ENCODE results near the gene CCPG1.
"Not testable (repeated sequence)": the region's sequence is repeated elsewhere in the genome, so short reads cannot be mapped to it uniquely, and the experiment has no call there.

The CCPG1 gene, protein sequence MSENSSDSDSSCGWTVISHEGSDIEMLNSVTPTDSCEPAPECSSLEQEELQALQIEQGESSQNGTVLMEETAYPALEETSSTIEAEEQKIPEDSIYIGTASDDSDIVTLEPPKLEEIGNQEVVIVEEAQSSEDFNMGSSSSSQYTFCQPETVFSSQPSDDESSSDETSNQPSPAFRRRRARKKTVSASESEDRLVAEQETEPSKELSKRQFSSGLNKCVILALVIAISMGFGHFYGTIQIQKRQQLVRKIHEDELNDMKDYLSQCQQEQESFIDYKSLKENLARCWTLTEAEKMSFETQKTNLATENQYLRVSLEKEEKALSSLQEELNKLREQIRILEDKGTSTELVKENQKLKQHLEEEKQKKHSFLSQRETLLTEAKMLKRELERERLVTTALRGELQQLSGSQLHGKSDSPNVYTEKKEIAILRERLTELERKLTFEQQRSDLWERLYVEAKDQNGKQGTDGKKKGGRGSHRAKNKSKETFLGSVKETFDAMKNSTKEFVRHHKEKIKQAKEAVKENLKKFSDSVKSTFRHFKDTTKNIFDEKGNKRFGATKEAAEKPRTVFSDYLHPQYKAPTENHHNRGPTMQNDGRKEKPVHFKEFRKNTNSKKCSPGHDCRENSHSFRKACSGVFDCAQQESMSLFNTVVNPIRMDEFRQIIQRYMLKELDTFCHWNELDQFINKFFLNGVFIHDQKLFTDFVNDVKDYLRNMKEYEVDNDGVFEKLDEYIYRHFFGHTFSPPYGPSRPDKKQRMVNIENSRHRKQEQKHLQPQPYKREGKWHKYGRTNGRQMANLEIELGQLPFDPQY

GRCh38 chr15:55408012-55408928 lies at the start of gene CCPG1, which contains the start of gene PIERCE2:
Gene CCPG1, minus strand, starts transcription at chr15:55408359. Its CDS starts 18,935 bp downstream, at chr15:55389424.
Gene PIERCE2, plus strand, starts transcription at chr15:55408495. Its CDS starts 274 bp downstream, at chr15:55408769.
- DNase-seq (ENCODE audit: insufficient read length, low spot score) (peak; percentile 82), FAIRE-seq (peak; percentile 84)

GRCh38 chr15:55457401-55458022 lies 49.4 kb upstream of the CCPG1 start:
- no peak for DNase-seq (ENCODE audit: insufficient read length, low spot score)

DNA sequence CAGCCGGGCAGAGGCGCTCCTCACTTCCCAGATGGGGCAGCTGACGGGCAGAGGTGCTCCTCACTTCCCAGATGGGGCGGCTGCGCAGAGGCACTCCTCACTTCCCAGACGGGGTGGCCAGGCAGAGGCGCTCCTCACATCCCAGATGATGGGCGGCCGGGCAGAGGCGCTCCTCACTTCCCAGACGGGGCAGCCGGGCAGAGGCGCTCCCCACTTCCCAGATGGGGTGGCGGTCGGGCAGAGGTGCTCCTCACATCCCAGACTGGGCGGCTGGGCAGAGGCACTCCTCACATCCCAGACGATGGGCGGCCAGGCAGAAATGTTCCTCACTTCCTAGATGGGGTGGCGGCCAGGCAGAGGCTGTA lies 38.9 kb upstream of the CCPG1 start:
- DNase-seq (ENCODE audit: insufficient read length, low spot score); FAIRE-seq: not testable (repeated sequence)

More at GRCh38 chr15:55457401-55458022, 49.4 kb upstream of the CCPG1 start:
- FAIRE-seq = no peak

- DNase-seq (ENCODE audit: insufficient read length, low spot score); FAIRE-seq: not testable (repeated sequence)
Observed at GRCh38 chr15:55446379-55447029, 38.3 kb upstream of the CCPG1 start.

- not testable (repeated sequence) for DNase-seq (ENCODE audit: insufficient read length, low spot score); FAIRE-seq
Observed at GRCh38 chr15:55445936-55446335, 37.8 kb upstream of the CCPG1 start.

GRCh38 chr15:55443141-55443540 lies 35.0 kb upstream of the CCPG1 start:
- not testable (repeated sequence) for DNase-seq (ENCODE audit: insufficient read length, low spot score); FAIRE-seq

- DNase-seq (ENCODE audit: insufficient read length, low spot score) (peak; percentile 21), FAIRE-seq (peak; percentile 92)
Observed at GRCh38 chr15:55434989-55435825, 27.0 kb upstream of the CCPG1 start.

DNA sequence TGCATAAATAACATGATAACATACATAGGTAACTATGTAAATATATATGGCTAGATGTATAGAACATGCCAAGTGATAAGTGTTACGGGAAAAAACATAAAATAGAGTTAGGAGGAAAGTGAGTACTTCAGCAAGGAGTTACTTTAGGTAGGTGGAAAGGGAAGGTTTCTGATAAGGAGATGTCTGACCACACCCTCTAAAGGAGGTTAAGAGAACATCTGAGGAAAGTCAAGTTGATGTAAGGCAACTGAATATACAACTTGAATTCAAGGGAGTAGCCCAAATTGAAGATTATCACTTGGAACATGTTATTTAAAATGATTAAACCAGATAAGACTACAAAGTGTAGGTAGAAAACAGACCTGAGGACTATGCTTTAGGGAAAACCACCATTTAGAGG lies 13.9 kb upstream of the CCPG1 start:
- FAIRE-seq = no peak
- no peak for DNase-seq (ENCODE audit: insufficient read length, low spot score)

DNA sequence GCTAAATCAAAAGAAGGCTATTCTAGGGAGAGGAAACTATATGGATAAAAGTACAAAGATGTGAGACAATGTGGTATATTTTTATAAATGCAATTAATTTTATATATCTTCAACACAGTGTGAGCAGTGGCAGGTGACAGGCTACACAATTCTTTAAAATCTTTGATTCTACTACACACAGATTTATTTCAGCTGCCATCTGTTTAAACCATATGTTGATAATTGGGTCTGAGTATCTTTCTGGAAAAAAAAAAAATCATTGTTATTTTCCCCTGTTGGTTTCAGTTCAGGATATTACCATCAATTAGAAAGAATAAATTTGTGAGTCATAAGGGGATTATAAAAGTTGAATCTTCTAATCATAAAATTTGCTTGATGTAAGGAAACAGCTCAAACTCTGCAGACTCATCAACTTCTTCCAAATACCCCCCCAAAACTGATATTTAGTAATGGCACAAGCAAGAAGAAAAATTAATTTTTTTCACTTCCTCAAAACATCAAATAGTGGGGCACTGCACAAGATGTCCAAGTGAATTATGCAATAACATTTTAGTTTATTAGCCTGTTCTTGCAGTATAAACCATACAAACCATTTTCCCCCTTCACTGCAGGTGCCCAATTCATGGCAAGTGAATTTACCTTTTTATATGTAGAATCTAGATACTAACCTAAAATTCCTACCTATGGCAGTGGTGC lies 12.2 kb upstream of the CCPG1 start:
- no peak for DNase-seq (ENCODE audit: insufficient read length, low spot score)
- no peak for FAIRE-seq

DNA sequence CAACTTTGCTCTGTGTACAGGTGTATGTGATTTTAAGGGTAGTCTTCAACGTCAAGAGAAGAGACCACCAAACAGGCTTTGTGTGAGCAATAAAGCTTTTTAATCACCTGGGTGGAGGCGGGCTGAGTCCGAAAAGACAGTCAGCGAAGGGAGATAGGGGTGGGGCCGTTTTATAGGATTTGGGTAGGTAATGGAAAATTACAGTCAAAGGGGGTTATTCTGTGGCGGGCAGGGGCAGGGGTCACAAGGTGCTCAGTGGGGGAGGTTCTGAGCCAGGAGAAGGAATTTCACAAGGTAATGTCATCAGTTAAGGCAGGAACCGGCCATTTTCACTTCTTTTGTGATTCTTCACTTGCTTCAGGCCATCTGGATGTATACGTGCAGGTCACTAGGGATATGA lies 9.5 kb upstream of the CCPG1 start:
- DNase-seq (ENCODE audit: insufficient read length, low spot score); FAIRE-seq: not testable (repeated sequence)

- not testable (repeated sequence) for FAIRE-seq; DNase-seq (ENCODE audit: insufficient read length, low spot score)
Observed at GRCh38 chr15:55408976-55409375, 817 bp upstream of the CCPG1 start.

- peak; percentile 35 for FAIRE-seq
- DNase-seq (ENCODE audit: insufficient read length, low spot score) = peak; percentile 10
Observed at GRCh38 chr15:55407498-55408011, 604 bp downstream of the CCPG1 start.

- peak; percentile 49 for FAIRE-seq
- DNase-seq (ENCODE audit: insufficient read length, low spot score) = peak; percentile 9
Observed at GRCh38 chr15:55403531-55403930, 4.6 kb downstream of the CCPG1 start.

DNA sequence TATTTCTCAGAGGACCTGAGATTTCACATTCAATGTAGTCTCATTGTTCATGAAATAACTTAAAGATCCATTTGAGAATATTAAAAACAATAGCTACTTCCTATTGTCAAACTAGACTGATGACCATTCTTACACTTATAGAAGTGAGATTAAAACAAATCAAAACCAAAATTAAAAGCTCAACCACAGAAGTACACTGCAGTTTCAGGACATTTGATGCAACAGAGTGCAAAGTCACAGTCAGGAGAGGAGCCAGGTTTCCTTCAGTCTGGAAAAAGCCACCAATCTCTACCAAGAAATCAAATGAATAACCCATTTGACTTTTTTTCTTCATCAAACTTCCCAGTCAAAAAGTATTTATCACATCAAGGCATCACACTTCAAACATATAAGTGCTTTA lies 5.5 kb downstream of the CCPG1 start:
- FAIRE-seq = peak; percentile 80

GRCh38 chr15:55401786-55402246 lies 6.3 kb downstream of the CCPG1 start:
- no peak for DNase-seq (ENCODE audit: insufficient read length, low spot score)
- FAIRE-seq = no peak

More for the DNA sequence above, 5.5 kb downstream of the CCPG1 start:
- DNase-seq (ENCODE audit: insufficient read length, low spot score) = no peak

DNA sequence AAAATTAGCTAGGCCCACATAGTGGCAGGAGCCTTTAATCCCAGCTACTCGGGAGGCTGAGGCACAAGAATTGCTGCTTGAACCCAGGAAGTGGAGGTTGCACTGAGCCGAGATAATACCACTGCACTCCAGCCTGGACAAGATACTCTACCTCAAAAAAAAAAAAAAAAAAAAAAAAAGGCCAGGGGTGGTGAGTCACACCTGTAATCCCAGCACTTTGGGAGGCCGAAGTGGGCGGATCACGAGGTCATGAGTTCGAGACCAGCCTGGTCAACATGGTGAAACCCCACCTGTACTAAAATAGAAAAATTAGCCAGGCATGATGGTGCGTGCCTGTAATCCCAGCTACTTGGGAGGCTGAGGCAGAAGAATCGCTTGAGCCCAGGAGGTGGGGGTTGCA lies 8.1 kb downstream of the CCPG1 start:
- not testable (repeated sequence) for FAIRE-seq

DNA sequence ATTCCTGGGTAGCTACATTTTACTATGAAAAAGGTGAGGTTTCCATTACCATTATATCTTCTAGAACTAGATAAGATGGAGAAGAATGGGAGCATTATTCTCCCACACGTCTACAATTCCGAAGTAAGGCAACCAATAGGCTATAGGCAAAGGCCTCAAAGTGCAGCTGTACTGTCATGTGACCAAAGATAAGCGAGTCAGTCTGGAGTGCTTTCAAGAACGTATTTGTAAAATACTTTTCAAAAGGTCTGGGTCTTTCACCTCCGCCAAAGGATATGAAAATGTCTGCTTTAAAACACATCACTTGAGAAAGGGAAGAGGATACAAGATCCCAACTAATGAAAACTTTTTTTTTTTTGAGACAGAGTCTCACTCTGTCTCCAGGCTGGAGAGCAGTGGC lies 9.9 kb downstream of the CCPG1 start:
- no peak for FAIRE-seq

More for the DNA sequence above, 8.1 kb downstream of the CCPG1 start:
- not testable (repeated sequence) for DNase-seq (ENCODE audit: insufficient read length, low spot score)

More for the DNA sequence above, 9.9 kb downstream of the CCPG1 start:
- DNase-seq (ENCODE audit: insufficient read length, low spot score) = no peak

All from GM19239 (cell line).